PC-3 (cell line): ENCODE data around the gene CNTNAP5. TPM values are rescaled to one million over a fixed set of nuclear protein-coding genes. Genes with fewer than 3 reads are reported as not detected.

Experiments
- ATAC-seq: fragments of 200-7000 bp; cut with Tn5 transposase; 2 replicates; pipeline ENCODE4 v1.9.1; 2020; ENCODE audit warnings: mild to moderate bottlenecking, moderate library complexity
- BruUV-seq: library from RNA; stranded (reverse); fragments of 400-500 nt; replicated peaks from 2 replicates; lab custom pipeline; 2021; lab: Mats Ljungman, UMichigan
- CTCF ChIA-PET: fragments of 300-600 bp; sonication (Branson Sonifier 250); formaldehyde crosslinking; loops from one replicate; lab custom pipeline; 2022; ENCODE audit warnings: antibody characterized with exemption; lab: Charles Lee
- POLR2A ChIA-PET: fragments of 300-600 bp; sonication (Branson Sonifier 250); formaldehyde crosslinking; loops from one replicate; lab custom pipeline; 2022; ENCODE audit warnings: antibody characterized with exemption; ENCODE audit not compliant: unreplicated experiment; lab: Charles Lee
- DNase-seq: peaks from one replicate; pipeline ENCODE4 v3.0.0-alpha.2; 2015
- H2AFZ ChIP-seq: fragments of 300-600 bp; sonication (generic); 2 replicates; pipeline ENCODE4 v1.6.0; 2016; ENCODE audit warnings: antibody characterized with exemption, low read length
- H3F3A ChIP-seq: fragments of 300-600 bp; sonication (generic); one replicate; pipeline ENCODE4 v1.6.0; 2017; ENCODE audit warnings: antibody characterized with exemption, low read length, control low read depth, mild to moderate bottlenecking; ENCODE audit not compliant: unreplicated experiment
- H3K27ac ChIP-seq: fragments of 300-600 bp; sonication (generic); 2 replicates; pipeline ENCODE4 v1.5.1; 2016; ENCODE audit warnings: mild to moderate bottlenecking, low read length
- H3K27me3 ChIP-seq: fragments of 300-600 bp; sonication (generic); 2 replicates; pipeline ENCODE4 v1.6.1; 2016; ENCODE audit warnings: low read length, mixed read lengths
- H3K36me3 ChIP-seq: fragments of 300-600 bp; sonication (generic); 2 replicates; pipeline ENCODE4 v1.6.1; 2016; ENCODE audit warnings: low read depth, mixed run types, low read length, mixed read lengths
- H3K4me1 ChIP-seq: fragments of 300-600 bp; sonication (generic); 2 replicates; pipeline ENCODE4 v1.5.1; 2016; ENCODE audit warnings: low read length; ENCODE audit not compliant: insufficient read depth
- H3K4me2 ChIP-seq: fragments of 300-600 bp; sonication (generic); 2 replicates; pipeline ENCODE4 v1.6.0; 2016; ENCODE audit warnings: low read length
- H3K4me3 ChIP-seq: fragments of 300-600 bp; sonication (generic); 2 replicates; pipeline ENCODE4 v1.5.1; 2016; ENCODE audit warnings: mild to moderate bottlenecking, low read length, mixed read lengths
- H3K79me2 ChIP-seq: fragments of 300-600 bp; sonication (generic); 2 replicates; pipeline ENCODE4 v1.6.1; 2017; ENCODE audit warnings: low read length, mixed read lengths
- H3K9ac ChIP-seq: fragments of 300-600 bp; sonication (generic); 2 replicates; pipeline ENCODE4 v1.6.0; 2016; ENCODE audit warnings: mild to moderate bottlenecking, low read length
- H3K9me2 ChIP-seq: fragments of 300-600 bp; sonication (generic); replicated peaks from 2 replicates; pipeline ENCODE4 v1.6.1; 2016; ENCODE audit warnings: mixed run types, low read length, mixed read lengths
- H3K9me3 ChIP-seq: fragments of 300-600 bp; sonication (generic); 2 replicates; pipeline ENCODE4 v1.6.1; 2016; ENCODE audit warnings: low read length, mixed read lengths
- H4K20me1 ChIP-seq: fragments of 300-600 bp; sonication (generic); 2 replicates; pipeline ENCODE4 v1.6.1; 2016; ENCODE audit warnings: low read length, mixed read lengths
- EZH2 ChIP-seq: fragments of 300-600 bp; sonication (generic); IDR thresholded peaks from one replicate; pipeline ENCODE4 v1.6.1; 2017; ENCODE audit warnings: antibody characterized with exemption, mild to moderate bottlenecking, low read length; ENCODE audit not compliant: unreplicated experiment
- EZH2phosphoT487 ChIP-seq: fragments of 300-600 bp; sonication (generic); IDR thresholded peaks from 2 replicates; pipeline ENCODE4 v1.6.1; 2018; ENCODE audit warnings: mild to moderate bottlenecking, antibody characterized with exemption, low read length, borderline replicate concordance
- intact Hi-C: fragments of 100-400 bp; cut with micrococcal nuclease; formaldehyde crosslinking; loops from 2 replicates; pipeline ENCODE4 v1.9.0; 2023
- total RNA-seq: library from RNA; depleted of rRNA; stranded (reverse); fragments of >200 nt; gene quantifications from 2 replicates; pipeline ENCODE4 v1.2.3, GENCODE V29; 2014
- TF ChIP-seq, protein P1 (sequence below): fragments of 300-600 bp; sonication (generic); conservative IDR thresholded peaks from 2 replicates; pipeline ENCODE4 v1.5.1; 2017; ENCODE audit warnings: antibody characterized with exemption, low read depth, mild to moderate bottlenecking, low read length

The CNTNAP5 gene
- total RNA-seq, 1 experiment from 2014 or later, result not detected

DNA sequence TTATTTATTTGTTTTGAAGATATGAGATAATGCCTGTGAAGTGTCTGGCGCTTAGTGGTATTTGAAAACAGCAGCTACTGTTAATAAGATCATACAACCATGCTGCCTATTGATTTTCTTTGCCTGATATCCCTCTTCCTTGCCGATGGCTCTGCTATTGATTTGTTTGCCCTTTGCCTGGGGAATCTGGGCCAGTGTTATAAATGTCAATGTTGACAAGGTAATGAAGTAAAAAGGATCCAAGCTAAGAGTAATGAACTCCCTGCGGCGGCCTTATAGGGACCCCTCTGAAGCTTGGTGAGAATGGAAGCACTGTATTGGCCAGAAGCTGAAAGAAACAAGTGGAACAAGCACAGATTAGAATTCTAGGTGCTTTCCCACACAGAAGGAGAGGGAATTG lies 854.6 kb downstream of the CNTNAP5 start:
- no TSS peak for BruUV-seq
- no peaks in the 10 kb centered on the region for H4K20me1 ChIP-seq
- H3K4me2 ChIP-seq, result no peak overlapping the region
- no peaks in the 10 kb centered on the region for H3K36me3 ChIP-seq
- TF ChIP-seq, protein P1, sequence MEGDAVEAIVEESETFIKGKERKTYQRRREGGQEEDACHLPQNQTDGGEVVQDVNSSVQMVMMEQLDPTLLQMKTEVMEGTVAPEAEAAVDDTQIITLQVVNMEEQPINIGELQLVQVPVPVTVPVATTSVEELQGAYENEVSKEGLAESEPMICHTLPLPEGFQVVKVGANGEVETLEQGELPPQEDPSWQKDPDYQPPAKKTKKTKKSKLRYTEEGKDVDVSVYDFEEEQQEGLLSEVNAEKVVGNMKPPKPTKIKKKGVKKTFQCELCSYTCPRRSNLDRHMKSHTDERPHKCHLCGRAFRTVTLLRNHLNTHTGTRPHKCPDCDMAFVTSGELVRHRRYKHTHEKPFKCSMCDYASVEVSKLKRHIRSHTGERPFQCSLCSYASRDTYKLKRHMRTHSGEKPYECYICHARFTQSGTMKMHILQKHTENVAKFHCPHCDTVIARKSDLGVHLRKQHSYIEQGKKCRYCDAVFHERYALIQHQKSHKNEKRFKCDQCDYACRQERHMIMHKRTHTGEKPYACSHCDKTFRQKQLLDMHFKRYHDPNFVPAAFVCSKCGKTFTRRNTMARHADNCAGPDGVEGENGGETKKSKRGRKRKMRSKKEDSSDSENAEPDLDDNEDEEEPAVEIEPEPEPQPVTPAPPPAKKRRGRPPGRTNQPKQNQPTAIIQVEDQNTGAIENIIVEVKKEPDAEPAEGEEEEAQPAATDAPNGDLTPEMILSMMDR, result no peak
- no peak for TF ChIP-seq EZH2phosphoT487
- TF ChIP-seq EZH2, result no peak
- DNase-seq (no peak), ATAC-seq (no peak)
- H3K79me2 ChIP-seq, result no peaks in the 10 kb centered on the region
- no peak overlapping the region for H2AFZ ChIP-seq
- no peak overlapping the region for H3K4me3 ChIP-seq
- H3K27ac ChIP-seq, result no peak overlapping the region
- no peaks in the 10 kb centered on the region for H3K9me2 ChIP-seq
- POLR2A ChIA-PET, result no interaction called here
- intact Hi-C loops, result no loop called here
- CTCF ChIA-PET, result no interaction called here
- H3K4me1 ChIP-seq, result no peaks in the 10 kb centered on the region
- no peaks in the 10 kb centered on the region for H3K27me3 ChIP-seq
- no peak overlapping the region for H3K9ac ChIP-seq
- H3F3A ChIP-seq, result no peaks in the 10 kb centered on the region
- H3K9me3 ChIP-seq, result peaks cover 4% of the 10 kb centered on the region; the same call in 1 of the 2 replicates

DNA sequence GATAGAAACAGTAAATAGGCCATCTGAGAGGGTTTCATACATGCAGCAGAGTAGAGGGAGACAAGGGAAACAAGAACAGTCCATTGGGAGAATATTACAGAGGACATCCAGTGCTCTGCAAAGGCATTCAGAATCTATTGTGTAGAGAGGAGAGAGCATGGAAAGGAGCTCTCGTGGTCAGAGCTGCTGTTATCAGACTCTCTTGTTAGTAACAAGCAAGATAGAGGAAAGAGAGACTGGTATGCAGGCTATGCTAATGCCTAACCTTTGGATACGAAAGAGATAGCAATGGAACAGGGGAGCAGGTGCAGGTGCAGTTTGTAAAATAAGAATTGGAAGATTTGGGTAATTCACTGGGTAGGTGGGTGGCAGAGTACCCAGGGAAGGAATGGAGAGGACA lies 855.9 kb downstream of the CNTNAP5 start:
- no peaks in the 10 kb centered on the region for H4K20me1 ChIP-seq
- no peaks in the 10 kb centered on the region for H3K9me2 ChIP-seq
- intact Hi-C loops, result no loop called here
- ChIA-PET POLR2A (no interaction called here), CTCF (no interaction called here)
- no peak overlapping the region for H3K9ac ChIP-seq
- H3K27me3 ChIP-seq, result no peaks in the 10 kb centered on the region
- no peak for ATAC-seq
- H3K4me3 ChIP-seq, result no peak overlapping the region
- no peak overlapping the region for H2AFZ ChIP-seq
- no peaks in the 10 kb centered on the region for H3K79me2 ChIP-seq
- peaks cover 4% of the 10 kb centered on the region; the same call in 1 of the 2 replicates for H3K9me3 ChIP-seq
- no peak for TF ChIP-seq EZH2
- no peak for TF ChIP-seq EZH2phosphoT487
- TF ChIP-seq, protein P1, result no peak
- no peaks in the 10 kb centered on the region for H3K36me3 ChIP-seq
- no TSS peak for BruUV-seq
- H3K4me2 ChIP-seq, result no peak overlapping the region
- no peak overlapping the region for H3K27ac ChIP-seq
- H3K4me1 ChIP-seq, result no peaks in the 10 kb centered on the region
- H3F3A ChIP-seq, result no peaks in the 10 kb centered on the region
- DNase-seq, result no peak

DNA sequence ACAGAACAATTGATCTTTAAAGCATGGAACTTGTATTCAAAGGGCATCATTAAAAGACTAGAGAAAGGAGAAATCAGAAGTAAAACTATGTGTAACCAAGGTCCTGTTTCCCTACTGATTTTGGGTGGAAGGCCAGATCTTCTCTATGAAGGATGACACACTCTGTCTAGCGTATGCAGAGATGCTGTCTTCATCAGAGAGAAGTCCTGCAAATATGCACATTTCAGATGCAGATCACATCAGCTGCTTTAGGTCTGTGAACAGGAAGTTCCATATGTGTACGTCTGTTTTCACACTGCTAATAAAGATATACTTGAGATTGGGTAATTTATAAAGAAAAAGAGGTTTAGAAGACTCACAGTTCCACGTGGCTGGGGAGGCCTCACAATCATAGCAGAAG lies 857.3 kb downstream of the CNTNAP5 start:
- H3K27me3 ChIP-seq, result no peaks in the 10 kb centered on the region
- no peak for ATAC-seq
- CTCF ChIA-PET, result no interaction called here

More for the DNA sequence above, 857.3 kb downstream of the CNTNAP5 start:
- intact Hi-C loops, result no loop called here
- Histone ChIP-seq H3K4me2 (no peak overlapping the region), H3K4me1 (no peaks in the 10 kb centered on the region), H3K9me2 (no peaks in the 10 kb centered on the region), H3K9me3 (peaks cover 4% of the 10 kb centered on the region; the same call in 1 of the 2 replicates), H3K79me2 (no peaks in the 10 kb centered on the region), H2AFZ (no peak overlapping the region), H3F3A (no peaks in the 10 kb centered on the region), H3K4me3 (no peak overlapping the region), H3K36me3 (no peaks in the 10 kb centered on the region), H3K9ac (no peak overlapping the region), H3K27ac (no peak overlapping the region), H4K20me1 (no peaks in the 10 kb centered on the region)
- POLR2A ChIA-PET, result no interaction called here
- DNase-seq, result no peak
- BruUV-seq, result no TSS peak
- no peak for TF ChIP-seq EZH2
- no peak for TF ChIP-seq EZH2phosphoT487
- TF ChIP-seq, protein P1, result no peak
